HG03097 (cell line): Measurements from ENCODE around the gene KCNJ10.
"Not testable (repeated sequence)": the region's sequence is repeated elsewhere in the genome, so short reads cannot be mapped to it uniquely, and the experiment has no call there.

Experiments used
- ATAC-seq: cut with Tn5 transposase; IDR thresholded peaks from one replicate; pipeline ENCODE4 v1.9.1; 2021; ENCODE audit not compliant: unreplicated experiment, low FRiP score

The KCNJ10 gene

GRCh38 chr1:160069460-160070231 lies at the start of gene KCNJ10:
Gene KCNJ10, minus strand, starts transcription at chr1:160070160. Its CDS starts 27,628 bp downstream, at chr1:160042532.
- no peak for ATAC-seq

GRCh38 chr1:160118928-160119327 lies 49.0 kb upstream of the KCNJ10 start:
- no peak for ATAC-seq

- ATAC-seq, result no peak
Measured at GRCh38 chr1:160117709-160118183, 47.8 kb upstream of the KCNJ10 start.

- no peak for ATAC-seq
Measured at GRCh38 chr1:160117300-160117699, 47.3 kb upstream of the KCNJ10 start.

GRCh38 chr1:160116283-160117147 lies 46.6 kb upstream of the KCNJ10 start:
- ATAC-seq, result no peak

- no peak for ATAC-seq
Measured at GRCh38 chr1:160115545-160116282, 45.8 kb upstream of the KCNJ10 start, which contains the start of gene ATP1A2. Gene ATP1A2, plus strand, starts transcription at chr1:160115759. Its CDS starts 103 bp downstream, at chr1:160115862.

GRCh38 chr1:160114085-160114484 lies 44.1 kb upstream of the KCNJ10 start:
- no peak for ATAC-seq

GRCh38 chr1:160113407-160113806 lies 43.4 kb upstream of the KCNJ10 start:
- no peak for ATAC-seq

- no peak for ATAC-seq
Measured at GRCh38 chr1:160112357-160112756, 42.4 kb upstream of the KCNJ10 start.

- ATAC-seq, result not testable (repeated sequence)
Measured at GRCh38 chr1:160111462-160111861, 41.5 kb upstream of the KCNJ10 start.

GRCh38 chr1:160109686-160110085 lies 39.7 kb upstream of the KCNJ10 start:
- no peak for ATAC-seq

- no peak for ATAC-seq
Measured at GRCh38 chr1:160108888-160109662, 39.1 kb upstream of the KCNJ10 start.

GRCh38 chr1:160107512-160107911 lies 37.6 kb upstream of the KCNJ10 start:
- ATAC-seq, result no peak

- no peak for ATAC-seq
Measured at GRCh38 chr1:160105155-160105554, 35.2 kb upstream of the KCNJ10 start.

- no peak for ATAC-seq
Measured at GRCh38 chr1:160104486-160104885, 34.5 kb upstream of the KCNJ10 start.

GRCh38 chr1:160103658-160104408 lies 33.9 kb upstream of the KCNJ10 start:
- no peak for ATAC-seq

- no peak for ATAC-seq
Measured at GRCh38 chr1:160101717-160102522, 32.0 kb upstream of the KCNJ10 start.

GRCh38 chr1:160101037-160101716 lies 31.2 kb upstream of the KCNJ10 start:
- ATAC-seq, result no peak
